HepG2 (cell line): ENCODE data around the gene RERE.

Experiments used
- ATRX ChIP-seq: sonication (generic); formaldehyde crosslinking; IDR thresholded peaks from 2 replicates; pipeline ENCODE4 v1.4.0; 2020; ENCODE audit warnings: missing genetic modification reagents, borderline replicate concordance
- DDIT3 ChIP-seq: sonication (generic); formaldehyde crosslinking; IDR thresholded peaks from 2 replicates; pipeline ENCODE4 v1.4.0; 2020; ENCODE audit warnings: mild to moderate bottlenecking, missing genetic modification reagents
- MZF1 ChIP-seq: sonication (generic); formaldehyde crosslinking; IDR thresholded peaks from 2 replicates; pipeline ENCODE4 v1.8.1; 2023; ENCODE audit warnings: mild to moderate bottlenecking, missing genetic modification reagents, borderline replicate concordance
- SETDB1 ChIP-seq: sonication (generic); formaldehyde crosslinking; IDR thresholded peaks from 2 replicates; pipeline ENCODE4 v1.5.1; 2020; ENCODE audit warnings: missing genetic modification reagents, mild to moderate bottlenecking, borderline replicate concordance
- TCF7 ChIP-seq: sonication (generic); IDR thresholded peaks from 2 replicates; pipeline ENCODE4 v1.6.1; 2016; ENCODE audit warnings: antibody characterized with exemption, low read depth
- TF ChIP-seq, protein P1 (sequence below): sonication (generic); formaldehyde crosslinking; IDR thresholded peaks from 2 replicates; pipeline ENCODE4 v1.5.1; 2020; ENCODE audit warnings: mild to moderate bottlenecking, missing genetic modification reagents, moderate library complexity

- TF ChIP-seq TCF7, result no peak
- no peak for TF ChIP-seq SETDB1
- TF ChIP-seq, protein P1, sequence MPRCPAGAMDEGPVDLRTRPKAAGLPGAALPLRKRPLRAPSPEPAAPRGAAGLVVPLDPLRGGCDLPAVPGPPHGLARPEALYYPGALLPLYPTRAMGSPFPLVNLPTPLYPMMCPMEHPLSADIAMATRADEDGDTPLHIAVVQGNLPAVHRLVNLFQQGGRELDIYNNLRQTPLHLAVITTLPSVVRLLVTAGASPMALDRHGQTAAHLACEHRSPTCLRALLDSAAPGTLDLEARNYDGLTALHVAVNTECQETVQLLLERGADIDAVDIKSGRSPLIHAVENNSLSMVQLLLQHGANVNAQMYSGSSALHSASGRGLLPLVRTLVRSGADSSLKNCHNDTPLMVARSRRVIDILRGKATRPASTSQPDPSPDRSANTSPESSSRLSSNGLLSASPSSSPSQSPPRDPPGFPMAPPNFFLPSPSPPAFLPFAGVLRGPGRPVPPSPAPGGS, result peak; percentile 45; the same call in 1 of the 2 replicates
- no peak for TF ChIP-seq DDIT3 (CRISPR knock-in tag)
- TF ChIP-seq MZF1 (CRISPR knock-in tag), result no peak
- TF ChIP-seq ATRX (CRISPR knock-in tag), result no peak
These were observed 114.3 kb downstream of the RERE start for GRCh38 chr1:8702850-8703810.
